ENCODE measurements around the gene SCG3.

Gene SCG3

DNA sequence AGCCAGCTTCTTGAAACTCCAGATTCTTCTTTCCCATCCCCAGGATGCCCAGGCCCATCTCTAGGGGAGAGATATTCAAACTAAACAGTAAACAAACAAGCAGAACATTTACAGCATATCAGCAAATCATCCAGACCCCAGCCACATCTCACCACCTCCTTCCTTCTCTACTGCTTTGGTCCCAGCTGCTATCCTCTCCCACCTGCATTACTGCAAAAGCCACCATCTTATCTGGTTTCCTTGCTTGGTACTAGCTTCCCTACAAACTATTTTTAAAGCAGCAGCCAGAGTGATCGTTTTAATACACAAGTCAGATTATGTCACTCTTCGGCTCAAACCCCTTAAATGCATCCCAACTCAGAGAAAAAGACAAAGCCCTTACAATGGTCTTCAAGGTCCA is 51.3 kb downstream of the SCG3 start:
- H3K36me3 Mint-ChIP-seq, result peaks cover 17% of the 10 kb centered on the region
- ATAC-seq, result no peak
- H3K9me3 Mint-ChIP-seq, result no peaks in the 10 kb centered on the region
- no peaks in the 10 kb centered on the region for H3K27me3 Mint-ChIP-seq
- peaks cover 75% of the 10 kb centered on the region for H3K4me1 Mint-ChIP-seq
- H3K4me3 Mint-ChIP-seq, result peak overlapping the region; percentile 24
- H3K27ac Mint-ChIP-seq, result peak overlapping the region; percentile 80

DNA sequence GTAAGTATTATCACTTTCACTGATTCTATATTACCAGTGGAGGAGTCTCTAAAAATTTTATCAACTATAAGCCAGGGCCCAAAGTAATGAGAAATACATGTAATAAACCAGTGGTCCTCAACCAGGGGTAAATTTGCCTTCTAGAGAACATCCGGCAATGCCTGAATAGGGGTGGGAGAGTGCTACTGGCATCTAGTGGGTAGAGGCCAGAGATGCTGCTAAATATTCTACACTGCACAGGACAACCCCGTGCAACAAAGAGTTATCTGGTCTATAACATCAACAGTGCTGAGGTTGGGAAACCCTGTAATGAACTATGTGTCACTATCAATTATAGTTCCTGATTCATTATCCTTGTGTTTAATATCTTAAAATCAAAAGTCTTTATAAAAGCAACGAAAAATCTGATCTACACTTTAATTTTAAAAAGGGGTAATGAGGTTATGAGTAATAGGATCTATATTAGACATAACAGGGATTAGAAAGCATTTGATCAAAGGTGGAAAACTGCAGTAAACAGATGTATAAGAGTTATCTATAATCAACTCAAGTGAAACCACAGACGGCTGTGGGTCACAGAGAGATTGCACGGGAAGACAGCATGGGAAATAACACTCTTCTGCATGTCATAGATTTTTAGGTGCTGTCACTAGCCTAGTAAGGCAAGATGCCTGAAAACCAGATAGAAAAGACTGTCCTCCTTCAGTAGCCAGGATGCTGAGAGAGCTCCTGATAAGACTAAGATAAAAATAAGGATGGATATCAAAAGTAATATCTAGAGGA is 54.1 kb downstream of the SCG3 start:
- no peak for ATAC-seq
- Mint-ChIP-seq H3K4me1 (peaks cover 79% of the 10 kb centered on the region), H3K27ac (peak overlapping the region; percentile 80), H3K27me3 (no peaks in the 10 kb centered on the region), H3K36me3 (peaks cover 16% of the 10 kb centered on the region), H3K9me3 (no peaks in the 10 kb centered on the region), H3K4me3 (peak overlapping the region; percentile 78)

- peak; percentile 73 for ATAC-seq
- peaks cover 73% of the 10 kb centered on the region for H3K4me1 Mint-ChIP-seq
- no peaks in the 10 kb centered on the region for H3K9me3 Mint-ChIP-seq
- peak overlapping the region; percentile 78 for H3K4me3 Mint-ChIP-seq
- no peaks in the 10 kb centered on the region for H3K27me3 Mint-ChIP-seq
- peaks cover 11% of the 10 kb centered on the region for H3K36me3 Mint-ChIP-seq
- H3K27ac Mint-ChIP-seq, result peak overlapping the region; percentile 80
Measured at GRCh38 chr15:51736069-51736468, 54.8 kb downstream of the SCG3 start.

DNA sequence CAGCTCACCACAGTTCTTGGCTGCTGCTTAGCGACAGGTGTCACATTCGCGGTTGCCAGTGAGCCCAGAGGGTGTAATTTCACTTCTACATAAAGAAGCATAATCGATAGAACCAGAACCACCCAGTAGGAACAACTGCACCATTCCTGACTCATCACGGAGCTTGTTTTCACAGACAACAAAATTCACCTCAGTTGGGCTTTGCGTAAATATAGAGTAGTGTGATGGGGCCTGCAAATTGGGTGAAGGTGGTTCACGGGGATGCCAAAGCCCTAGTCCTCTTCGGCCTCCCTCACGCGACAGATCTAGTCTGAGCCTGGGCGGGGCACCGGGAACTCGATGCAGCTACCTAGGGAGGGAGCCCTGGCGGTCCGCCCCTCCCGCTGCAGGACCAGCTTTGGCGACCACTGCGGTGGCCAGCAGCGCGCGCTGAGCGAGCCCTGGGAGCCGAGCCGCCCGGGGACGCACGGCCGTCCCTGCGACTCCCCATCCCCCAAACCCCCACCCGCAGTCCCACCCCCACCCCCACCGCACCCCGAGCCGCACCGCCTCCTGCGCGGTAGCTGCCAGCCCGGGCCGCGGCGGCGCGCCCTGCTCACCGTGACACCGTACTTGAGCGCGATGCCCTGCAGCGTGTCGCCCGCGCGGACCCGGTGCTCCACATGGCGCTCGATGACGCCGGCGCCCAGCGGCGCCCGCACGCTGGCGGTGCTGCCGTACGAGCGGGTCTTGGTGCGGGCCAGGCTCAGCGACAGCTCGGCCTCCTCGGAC is 55.6 kb downstream of the SCG3 start:
- Mint-ChIP-seq H3K4me3 (peak overlapping the region; percentile 78), H3K9me3 (no peaks in the 10 kb centered on the region), H3K27ac (peak overlapping the region; percentile 80), H3K27me3 (no peaks in the 10 kb centered on the region), H3K36me3 (peaks cover 11% of the 10 kb centered on the region), H3K4me1 (peaks cover 64% of the 10 kb centered on the region)
- ATAC-seq, result peak; percentile 75

DNA sequence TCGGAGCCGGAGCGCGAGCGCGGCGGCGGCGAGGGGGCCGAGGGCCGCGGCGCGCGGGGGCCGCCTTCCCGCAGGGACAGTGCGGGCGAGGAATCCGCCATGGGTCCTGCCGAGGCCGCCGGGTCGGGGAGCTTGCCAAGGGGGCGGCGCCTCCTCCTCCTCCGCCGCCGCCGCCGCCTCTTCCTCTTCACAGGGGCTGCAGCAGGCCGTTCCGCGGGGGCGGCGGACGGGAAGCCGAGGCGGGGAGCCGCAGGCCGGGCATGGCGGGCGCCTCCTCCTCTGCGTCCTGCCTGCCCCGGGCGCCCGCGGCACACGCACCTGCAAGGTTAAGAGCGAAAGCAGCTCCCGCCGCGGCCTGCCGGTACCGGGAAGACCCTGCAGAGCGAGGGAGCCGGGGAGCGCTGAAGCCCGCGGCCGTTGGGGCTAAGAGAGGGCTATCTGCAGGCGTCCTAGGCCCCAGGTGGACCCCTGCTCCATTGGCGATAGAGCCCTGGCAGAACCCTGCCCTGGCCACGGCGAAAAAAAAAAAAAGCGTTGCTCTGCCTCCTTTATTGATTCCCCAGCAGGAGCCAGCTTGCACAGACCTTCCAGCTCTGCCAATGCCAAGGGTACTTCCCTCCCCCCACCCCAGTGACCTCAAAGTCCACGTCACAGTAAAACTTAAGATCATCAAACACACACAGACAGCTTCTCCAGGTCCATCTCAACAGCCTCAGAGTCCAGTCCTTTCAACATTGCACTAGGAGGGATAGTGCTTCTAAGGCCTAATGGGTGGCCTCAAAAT is 56.4 kb downstream of the SCG3 start, which contains the start of gene LYSMD2:
LYSMD2 (minus strand) TSS at position 134 of the 784 bp plus-strand sequence; CDS start at position 101, 33 bp downstream.
- H3K4me1 Mint-ChIP-seq, result peaks cover 56% of the 10 kb centered on the region
- H3K27me3 Mint-ChIP-seq, result no peaks in the 10 kb centered on the region
- ATAC-seq, result peak; percentile 83
- H3K4me3 Mint-ChIP-seq, result peak within 1 kb of the TSS; percentile 81
- H3K36me3 Mint-ChIP-seq, result peaks cover 8% of the 10 kb centered on the region
- peak within 1 kb of the TSS; percentile 80 for H3K27ac Mint-ChIP-seq
- H3K9me3 Mint-ChIP-seq, result no peaks in the 10 kb centered on the region

GRCh38 chr15:51738553-51738952 is 57.2 kb downstream of the SCG3 start:
- Mint-ChIP-seq H3K4me1 (peaks cover 48% of the 10 kb centered on the region), H3K4me3 (peak overlapping the region; percentile 81), H3K27me3 (no peaks in the 10 kb centered on the region), H3K27ac (peak overlapping the region; percentile 80), H3K36me3 (no peaks in the 10 kb centered on the region), H3K9me3 (no peaks in the 10 kb centered on the region)
- no peak for ATAC-seq

GRCh38 chr15:51739061-51739712 is 57.9 kb downstream of the SCG3 start:
- Mint-ChIP-seq H3K27me3 (no peaks in the 10 kb centered on the region), H3K4me3 (peak overlapping the region; percentile 7), H3K27ac (peak overlapping the region; percentile 80), H3K36me3 (no peaks in the 10 kb centered on the region), H3K4me1 (peaks cover 50% of the 10 kb centered on the region), H3K9me3 (no peaks in the 10 kb centered on the region)
- no peak for ATAC-seq

- no peak overlapping the region for H3K27ac Mint-ChIP-seq
- H3K9me3 Mint-ChIP-seq, result no peaks in the 10 kb centered on the region
- H3K4me1 Mint-ChIP-seq, result peaks cover 50% of the 10 kb centered on the region
- ATAC-seq, result no peak
- no peaks in the 10 kb centered on the region for H3K27me3 Mint-ChIP-seq
- no peak overlapping the region for H3K4me3 Mint-ChIP-seq
- no peaks in the 10 kb centered on the region for H3K36me3 Mint-ChIP-seq
Measured at GRCh38 chr15:51749307-51749706, 68.0 kb downstream of the SCG3 start.

DNA sequence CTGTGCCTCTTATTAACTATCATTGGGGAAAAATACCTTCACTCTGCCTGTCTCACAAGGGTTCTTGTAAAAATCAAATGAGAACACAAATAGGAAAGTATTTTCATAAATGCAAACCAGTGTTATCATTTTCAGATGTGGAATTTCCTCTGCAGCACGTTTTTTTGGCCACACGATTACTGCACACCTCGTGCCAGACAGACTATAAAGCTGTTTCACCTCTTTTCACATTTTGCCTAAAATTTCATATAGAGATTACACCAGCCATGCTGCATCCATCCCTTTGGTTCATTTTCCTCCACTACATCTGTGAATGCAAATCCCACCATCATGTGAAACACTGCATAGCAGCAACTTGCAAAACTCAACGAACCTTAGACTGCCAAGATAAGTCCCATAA is 68.9 kb downstream of the SCG3 start:
- no peak for ATAC-seq
- Mint-ChIP-seq H3K9me3 (no peaks in the 10 kb centered on the region), H3K4me1 (peaks cover 49% of the 10 kb centered on the region), H3K27me3 (no peaks in the 10 kb centered on the region), H3K4me3 (peak overlapping the region; percentile 98), H3K36me3 (peaks cover under 1% of the 10 kb centered on the region), H3K27ac (peak overlapping the region; percentile 89)

GRCh38 chr15:51750792-51751696 is 69.7 kb downstream of the SCG3 start, which contains the start of gene TMOD2:
Gene TMOD2, plus strand, starts transcription at chr15:51751597. Its CDS starts 14,845 bp downstream, at chr15:51766442.
- Mint-ChIP-seq H3K4me1 (peaks cover 57% of the 10 kb centered on the region), H3K36me3 (peaks cover 8% of the 10 kb centered on the region), H3K27ac (peak within 1 kb of the TSS; percentile 89), H3K27me3 (no peaks in the 10 kb centered on the region), H3K9me3 (no peaks in the 10 kb centered on the region), H3K4me3 (peak within 1 kb of the TSS; percentile 98)
- peak; percentile 93 for ATAC-seq

GRCh38 chr15:51751697-51752683 is 70.7 kb downstream of the SCG3 start:
- ATAC-seq, result peak; percentile 69

GRCh38 chr15:51752888-51753287 is 71.6 kb downstream of the SCG3 start:
- H3K27me3 Mint-ChIP-seq, result no peaks in the 10 kb centered on the region
- H3K4me1 Mint-ChIP-seq, result peaks cover 58% of the 10 kb centered on the region
- peaks cover 8% of the 10 kb centered on the region for H3K36me3 Mint-ChIP-seq
- H3K9me3 Mint-ChIP-seq, result no peaks in the 10 kb centered on the region
- ATAC-seq, result no peak
- H3K4me3 Mint-ChIP-seq, result peak overlapping the region; percentile 40
- peak overlapping the region; percentile 60 for H3K27ac Mint-ChIP-seq

More at GRCh38 chr15:51751697-51752683, 70.7 kb downstream of the SCG3 start:
- Mint-ChIP-seq H3K36me3 (peaks cover 8% of the 10 kb centered on the region), H3K9me3 (no peaks in the 10 kb centered on the region), H3K4me1 (peaks cover 58% of the 10 kb centered on the region), H3K27me3 (no peaks in the 10 kb centered on the region), H3K27ac (peak overlapping the region; percentile 89), H3K4me3 (peak overlapping the region; percentile 98)

GRCh38 chr15:51754267-51754666 is 73.0 kb downstream of the SCG3 start:
- Mint-ChIP-seq H3K36me3 (peaks cover 16% of the 10 kb centered on the region), H3K4me1 (peaks cover 65% of the 10 kb centered on the region), H3K9me3 (no peaks in the 10 kb centered on the region), H3K27me3 (no peaks in the 10 kb centered on the region), H3K4me3 (no peak overlapping the region), H3K27ac (no peak overlapping the region)
- ATAC-seq, result no peak
